ENCODE measurements around the gene ACAN. TPM values are rescaled to one million over a fixed set of nuclear protein-coding genes. Genes with fewer than 3 reads are reported as not detected.

The ACAN gene
- total RNA-seq, 1 experiment from 2014 or later: 0.50 TPM

GRCh38 chr15:88897456-88898194 is 94.4 kb downstream of the ACAN start:
- Histone ChIP-seq H4K91ac (ENCODE audit: insufficient read length, low read depth, low read length) (no peak overlapping the region), H3K4ac (ENCODE audit: low read depth, low read length) (no peak overlapping the region), H3K23me2 (ENCODE audit: insufficient read length, low read depth, low read length, poor library complexity, severe bottlenecking) (peaks cover 18% of the 10 kb centered on the region), H2BK15ac (ENCODE audit: low read depth, low read length) (no peak overlapping the region), H4K8ac (replicated peaks; ENCODE audit: insufficient read length, low read depth, low read length) (no peak overlapping the region), H3K18ac (ENCODE audit: insufficient read length, low read depth, low read length) (no peak overlapping the region), H2BK5ac (ENCODE audit: insufficient read length, low read length) (no peak overlapping the region), H3K4me2 (ENCODE audit: insufficient read depth, insufficient read length, low read length) (no peak overlapping the region), H3K9ac (ENCODE audit: extremely low read depth, insufficient read length, low read length) (no peak overlapping the region), H2BK120ac (ENCODE audit: low read depth, low read length, poor library complexity, severe bottlenecking) (no peak overlapping the region), H3K79me1 (ENCODE audit: insufficient read depth, low read depth, low read length, poor library complexity, severe bottlenecking) (no peaks in the 10 kb centered on the region), H4K5ac (ENCODE audit: insufficient read length, low read depth, low read length) (no peak overlapping the region), H3K56ac (ENCODE audit: insufficient read length, low read depth, low read length) (no peak overlapping the region), H3K9me3 (ENCODE audit: control insufficient read depth, low read depth, low read length) (no peaks in the 10 kb centered on the region), H3K79me2 (ENCODE audit: insufficient read depth, low read length) (no peaks in the 10 kb centered on the region), H3K23ac (ENCODE audit: insufficient read length, low read depth, low read length) (no peak overlapping the region), H3K27ac (ENCODE audit: insufficient read length, low read depth, low read length) (no peak overlapping the region), H2BK12ac (ENCODE audit: insufficient read length, low read depth, low read length) (no peak overlapping the region), H4K20me1 (ENCODE audit: control insufficient read depth, insufficient read depth, insufficient read length) (no peaks in the 10 kb centered on the region), H2AFZ (ENCODE audit: low read length) (no peak overlapping the region), H3K4me1 (ENCODE audit: insufficient read depth, low read length) (peaks cover 12% of the 10 kb centered on the region), H2AK5ac (ENCODE audit: insufficient read length, low read length) (no peak overlapping the region), H2BK20ac (ENCODE audit: low read depth, low read length, poor library complexity, severe bottlenecking) (no peak overlapping the region), H3K27me3 (ENCODE audit: insufficient read depth, low read length) (no peaks in the 10 kb centered on the region), H3K14ac (ENCODE audit: insufficient read depth, low read length) (peak overlapping the region; percentile 23; the same call in 1 of the 2 replicates), H3T11ph (ENCODE audit: low read length) (no peak overlapping the region)
- H3K36me3 Mint-ChIP-seq (ENCODE audit: insufficient read depth in 1 of 3, low read depth in 3 of 3): peaks cover 35 to 64% (median 54%) of the 10 kb centered on the region in 3 experiments
- H3K27ac Mint-ChIP-seq: peak overlapping the region; percentile 40 to 96 (median 83); a peak in 6 of 7 replicates
- no peaks in the 10 kb centered on the region for H3K9me3 Mint-ChIP-seq
- WGBS (ENCODE audit: extremely low coverage, insufficient read length, low lambda C conversion rate): no CpG with 5 or more reads among the region's 12 CpGs
- no peak for DNase-seq
- H3K4me1 Mint-ChIP-seq: peaks cover 30 to 67% of the 10 kb centered on the region in 2 experiments
- peak overlapping the region in 1 of 2 experiments; percentile 50; a peak in 2 of 5 replicates for H3K4me3 Mint-ChIP-seq
- peaks cover 9% of the 10 kb centered on the region for H3K27me3 Mint-ChIP-seq (ENCODE audit: low read depth)
- TF ChIP-seq, protein P1, sequence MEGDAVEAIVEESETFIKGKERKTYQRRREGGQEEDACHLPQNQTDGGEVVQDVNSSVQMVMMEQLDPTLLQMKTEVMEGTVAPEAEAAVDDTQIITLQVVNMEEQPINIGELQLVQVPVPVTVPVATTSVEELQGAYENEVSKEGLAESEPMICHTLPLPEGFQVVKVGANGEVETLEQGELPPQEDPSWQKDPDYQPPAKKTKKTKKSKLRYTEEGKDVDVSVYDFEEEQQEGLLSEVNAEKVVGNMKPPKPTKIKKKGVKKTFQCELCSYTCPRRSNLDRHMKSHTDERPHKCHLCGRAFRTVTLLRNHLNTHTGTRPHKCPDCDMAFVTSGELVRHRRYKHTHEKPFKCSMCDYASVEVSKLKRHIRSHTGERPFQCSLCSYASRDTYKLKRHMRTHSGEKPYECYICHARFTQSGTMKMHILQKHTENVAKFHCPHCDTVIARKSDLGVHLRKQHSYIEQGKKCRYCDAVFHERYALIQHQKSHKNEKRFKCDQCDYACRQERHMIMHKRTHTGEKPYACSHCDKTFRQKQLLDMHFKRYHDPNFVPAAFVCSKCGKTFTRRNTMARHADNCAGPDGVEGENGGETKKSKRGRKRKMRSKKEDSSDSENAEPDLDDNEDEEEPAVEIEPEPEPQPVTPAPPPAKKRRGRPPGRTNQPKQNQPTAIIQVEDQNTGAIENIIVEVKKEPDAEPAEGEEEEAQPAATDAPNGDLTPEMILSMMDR (conservative IDR thresholded peaks at IDR 0.05): 0 out of 3 replicates have a peak, but pooled peaks have one; percentile 15
